ENCODE data around the gene DNAJC7. TPM values are rescaled to one million over a fixed set of nuclear protein-coding genes. Genes with fewer than 3 reads are reported as not detected.

Gene DNAJC7
- total RNA-seq, 1 experiment from 2014 or later: 72.0 TPM

GRCh38 chr17:42000413-42001133 lies 16.7 kb downstream of the DNAJC7 start:
- intact Hi-C loops (cut with micrococcal nuclease; ENCODE audit: unreplicated experiment): no loop called here
- H3K27me3 ChIP-seq (ENCODE audit: control insufficient read depth, insufficient read depth, low read length): no peaks in the 10 kb centered on the region
- H3K4me3 ChIP-seq (ENCODE audit: low read depth in 2 of 2, low read length in 2 of 2): no peak overlapping the region
- no peak overlapping the region for H3K27ac ChIP-seq (ENCODE audit: low read length)
- no peaks in the 10 kb centered on the region for H3K9me3 ChIP-seq (ENCODE audit: control insufficient read depth, insufficient read depth, low read depth, low read length)
- ATAC-seq (no peak), DNase-seq (ENCODE audit: low read depth, low spot score) (no peak)
- BruUV-seq (replicated peaks): TSS peak; percentile 13
- peaks cover 2% of the 10 kb centered on the region; the same call in 1 of the 2 replicates for H3K36me3 ChIP-seq (ENCODE audit: control insufficient read depth, insufficient read depth, low read length)
- H3K4me1 ChIP-seq (ENCODE audit: control insufficient read depth, insufficient read depth, low read length): no peaks in the 10 kb centered on the region
- CTCF ChIA-PET: no interaction called here
- no peak for TF ChIP-seq SIN3A (IDR thresholded peaks at IDR 0.05; ENCODE audit: borderline replicate concordance, insufficient read depth, low read depth, low read length)
- no peak for TF ChIP-seq CTCF (IDR thresholded peaks at IDR 0.05)
- no peak for TF ChIP-seq REST (IDR thresholded peaks at IDR 0.05; ENCODE audit: insufficient read depth in 1 of 2, low read depth in 2 of 2, low read length in 1 of 2)
- TF ChIP-seq POLR2AphosphoS5 (IDR thresholded peaks at IDR 0.05; ENCODE audit: low read depth, low read length): no peak
- TF ChIP-seq TCF7L2 (IDR thresholded peaks at IDR 0.05; ENCODE audit: low read depth, low read length): no peak
- in situ Hi-C loops (cut with HindIII; ENCODE audit: low pct_unique_long_range_greater_than_20kb, low sequenced_read_pairs): no loop called here
- POLR2A ChIA-PET: no interaction called here

GRCh38 chr17:41998497-41998896 lies 18.7 kb downstream of the DNAJC7 start:
- Histone ChIP-seq H3K27ac (ENCODE audit: low read length) (no peak overlapping the region), H3K9me3 (ENCODE audit: control insufficient read depth, insufficient read depth, low read depth, low read length) (no peaks in the 10 kb centered on the region), H3K27me3 (ENCODE audit: control insufficient read depth, insufficient read depth, low read length) (no peaks in the 10 kb centered on the region), H3K4me1 (ENCODE audit: control insufficient read depth, insufficient read depth, low read length) (no peaks in the 10 kb centered on the region), H3K4me3 (ENCODE audit: low read depth in 2 of 2, low read length in 2 of 2) (no peak overlapping the region), H3K36me3 (ENCODE audit: control insufficient read depth, insufficient read depth, low read length) (peaks cover 7% of the 10 kb centered on the region; the same call in 1 of the 2 replicates)
- ATAC-seq: no peak
- no TSS peak for BruUV-seq (replicated peaks)
- POLR2A ChIA-PET: no interaction called here
- intact Hi-C loops (cut with micrococcal nuclease; ENCODE audit: unreplicated experiment): no loop called here
- CTCF ChIA-PET: no interaction called here
- DNase-seq (ENCODE audit: low read depth, low spot score): no peak
- TF ChIP-seq REST (IDR thresholded peaks at IDR 0.05; ENCODE audit: insufficient read depth in 1 of 2, low read depth in 2 of 2, low read length in 1 of 2) (no peak), CTCF (IDR thresholded peaks at IDR 0.05) (no peak), SIN3A (IDR thresholded peaks at IDR 0.05; ENCODE audit: borderline replicate concordance, insufficient read depth, low read depth, low read length) (no peak), TCF7L2 (IDR thresholded peaks at IDR 0.05; ENCODE audit: low read depth, low read length) (no peak), POLR2AphosphoS5 (IDR thresholded peaks at IDR 0.05; ENCODE audit: low read depth, low read length) (no peak)
- in situ Hi-C loops (cut with HindIII; ENCODE audit: low pct_unique_long_range_greater_than_20kb, low sequenced_read_pairs): no loop called here
